HG03108 (cell line): Measurements from ENCODE around the gene MAP3K7.

Experiments
- ATAC-seq: cut with Tn5 transposase; IDR thresholded peaks from one replicate; pipeline ENCODE4 v1.9.1; 2021; ENCODE audit warnings: moderate library complexity; ENCODE audit not compliant: unreplicated experiment

MAP3K7 gene

DNA sequence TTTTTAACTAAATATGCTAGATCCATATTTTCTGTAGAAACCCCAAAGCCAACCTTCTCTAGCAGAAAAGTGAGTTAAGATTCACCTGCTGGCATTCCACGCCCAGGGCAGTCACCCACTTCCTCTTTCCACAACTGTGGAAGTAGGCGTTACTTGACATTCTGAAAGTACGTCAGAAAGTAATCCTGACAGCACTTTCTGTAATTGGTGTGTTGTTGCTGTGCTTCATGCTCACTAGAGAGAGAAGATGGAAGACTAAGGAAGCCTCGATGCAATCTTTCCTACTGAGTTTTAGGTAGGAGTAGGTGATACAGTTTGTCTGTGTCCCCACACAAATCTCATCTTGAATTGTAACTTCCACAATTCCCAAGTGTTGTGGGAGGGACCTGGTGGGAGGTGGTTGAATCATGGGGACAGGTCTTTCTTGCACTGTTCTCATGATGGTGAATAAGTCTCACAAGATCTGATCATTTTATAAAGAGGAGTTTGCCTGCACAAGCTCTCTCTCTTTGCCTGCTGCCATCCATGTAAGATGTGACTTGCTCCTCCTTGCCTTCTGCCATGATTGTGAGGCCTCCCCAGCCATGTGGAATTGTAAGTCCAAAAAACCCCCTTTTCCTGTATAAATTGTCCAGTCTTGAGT is 101.1 kb downstream of the MAP3K7 start:
- ATAC-seq = no peak

DNA sequence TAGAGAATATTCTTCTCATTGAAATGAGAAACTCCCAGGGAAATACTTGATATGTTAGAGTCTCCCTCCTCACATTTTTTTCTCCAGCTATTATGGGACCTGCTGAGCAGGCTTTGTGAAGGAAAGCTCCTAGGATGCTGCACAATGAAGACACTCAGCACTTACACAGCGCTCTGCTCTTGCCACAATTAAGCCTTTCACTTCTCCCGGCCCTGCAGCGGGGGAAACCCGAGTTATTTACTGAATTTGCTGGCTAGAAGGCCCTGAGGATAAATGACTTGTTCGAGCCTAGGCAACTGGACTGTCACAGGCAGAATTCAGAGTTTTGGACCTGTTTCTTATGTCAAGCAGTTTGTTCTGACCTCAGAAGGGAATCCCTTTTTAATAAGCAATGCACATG is 102.0 kb downstream of the MAP3K7 start:
- no peak for ATAC-seq

DNA sequence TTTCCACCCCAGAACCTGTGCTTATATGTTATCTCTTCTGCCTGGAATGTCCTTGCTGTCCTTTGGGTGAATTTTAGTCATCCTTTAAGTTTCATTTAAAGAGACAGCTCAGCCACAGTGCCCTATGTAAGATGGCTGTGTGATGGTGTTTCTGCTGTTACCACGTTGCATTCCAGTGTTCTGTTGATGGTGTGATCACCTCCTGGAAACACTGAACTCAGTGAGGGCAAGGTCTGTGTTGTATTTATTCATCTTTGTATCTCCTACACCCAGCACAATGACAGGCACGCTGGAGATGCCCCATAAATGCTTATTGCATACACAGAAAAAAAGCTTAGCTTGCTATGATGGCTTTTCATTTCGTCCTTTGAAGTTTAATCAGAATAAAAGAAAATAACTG is 102.5 kb downstream of the MAP3K7 start:
- ATAC-seq = no peak

DNA sequence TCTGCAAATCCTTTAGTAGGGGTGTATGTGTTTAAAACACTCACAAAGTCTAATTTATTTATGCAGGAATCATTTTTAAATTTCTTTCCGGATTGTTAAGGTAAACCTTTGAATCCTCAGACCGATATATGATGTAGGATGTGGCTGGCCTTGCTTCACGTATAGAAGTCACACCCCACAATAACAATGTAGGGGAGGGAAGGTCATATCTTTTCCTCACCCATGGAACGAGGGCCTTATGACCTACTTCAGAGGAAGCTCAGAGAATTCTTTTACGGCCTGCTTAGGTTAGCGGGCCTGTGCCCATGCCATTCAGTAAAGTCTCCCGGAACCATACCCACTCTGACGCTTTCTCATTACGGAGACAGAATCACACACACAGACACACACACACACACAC is 102.9 kb downstream of the MAP3K7 start:
- ATAC-seq = no peak

DNA sequence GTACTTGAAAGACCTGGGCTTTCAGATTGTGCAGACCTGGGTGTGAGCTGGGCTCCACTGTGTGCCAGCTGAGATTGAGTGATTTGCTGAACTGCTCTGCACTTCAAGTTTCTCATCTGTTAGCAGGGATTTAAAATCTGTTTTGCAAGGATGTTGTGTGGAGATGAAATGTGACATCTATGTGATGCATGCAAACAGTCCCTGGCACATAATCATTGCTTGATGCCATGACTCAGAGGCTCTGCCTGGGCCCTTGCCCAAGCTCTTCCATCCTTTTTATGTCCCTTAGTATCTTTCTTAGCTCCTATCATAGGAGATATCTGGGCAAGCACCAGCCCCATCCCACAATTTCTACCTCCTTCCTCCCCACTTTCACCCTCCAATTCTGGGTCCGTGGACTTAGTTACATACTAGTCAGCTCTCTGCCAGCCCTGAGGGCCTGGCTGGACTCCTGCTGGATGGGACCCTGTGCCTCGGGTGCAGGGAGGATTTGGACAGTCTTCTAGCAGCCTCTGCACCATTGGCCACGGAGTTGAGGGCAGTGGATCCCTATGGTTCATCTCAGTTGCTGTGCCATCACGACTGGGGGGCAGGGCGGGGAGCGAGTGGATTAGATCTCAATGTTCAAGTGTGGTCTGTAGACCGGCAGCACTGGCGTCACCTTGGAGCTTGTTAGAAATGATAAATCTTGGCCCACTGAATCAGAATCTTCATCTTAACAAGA is 103.6 kb downstream of the MAP3K7 start:
- ATAC-seq = no peak

DNA sequence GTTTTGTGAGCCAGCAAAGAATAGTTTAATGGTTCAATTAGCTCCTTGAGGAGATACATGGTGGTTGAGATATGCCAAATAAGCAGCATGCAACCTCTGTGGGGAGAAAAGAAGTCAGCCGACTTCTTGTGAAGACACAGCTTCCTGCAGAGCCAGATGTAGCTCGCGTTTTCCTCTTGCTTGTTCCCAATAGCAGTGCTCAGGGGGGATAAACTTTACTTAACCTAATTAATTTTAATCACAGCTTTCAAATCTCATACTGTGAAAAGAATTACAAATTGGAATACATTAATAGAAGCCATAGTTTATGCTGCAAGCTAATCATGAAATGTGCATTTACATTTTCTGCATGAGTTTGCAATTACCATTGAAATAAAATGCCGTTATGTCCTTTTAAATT is 106.2 kb downstream of the MAP3K7 start:
- ATAC-seq = no peak

DNA sequence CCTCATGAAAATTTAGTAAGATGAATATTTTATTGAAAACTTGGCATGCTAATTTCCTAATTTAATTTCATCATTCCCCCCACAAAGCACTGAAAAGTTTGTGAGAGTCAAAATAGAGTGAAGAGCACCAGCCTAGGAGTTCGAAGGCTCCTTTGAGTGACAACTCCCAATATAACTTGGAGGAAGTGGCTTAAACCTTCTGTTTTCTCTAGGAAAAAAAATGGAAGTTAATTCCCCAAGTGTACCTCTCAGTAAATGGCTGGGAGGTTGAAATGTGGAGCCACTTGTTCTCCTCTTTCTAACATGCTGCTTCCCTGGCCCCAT is 107.3 kb downstream of the MAP3K7 start:
- ATAC-seq = no peak

DNA sequence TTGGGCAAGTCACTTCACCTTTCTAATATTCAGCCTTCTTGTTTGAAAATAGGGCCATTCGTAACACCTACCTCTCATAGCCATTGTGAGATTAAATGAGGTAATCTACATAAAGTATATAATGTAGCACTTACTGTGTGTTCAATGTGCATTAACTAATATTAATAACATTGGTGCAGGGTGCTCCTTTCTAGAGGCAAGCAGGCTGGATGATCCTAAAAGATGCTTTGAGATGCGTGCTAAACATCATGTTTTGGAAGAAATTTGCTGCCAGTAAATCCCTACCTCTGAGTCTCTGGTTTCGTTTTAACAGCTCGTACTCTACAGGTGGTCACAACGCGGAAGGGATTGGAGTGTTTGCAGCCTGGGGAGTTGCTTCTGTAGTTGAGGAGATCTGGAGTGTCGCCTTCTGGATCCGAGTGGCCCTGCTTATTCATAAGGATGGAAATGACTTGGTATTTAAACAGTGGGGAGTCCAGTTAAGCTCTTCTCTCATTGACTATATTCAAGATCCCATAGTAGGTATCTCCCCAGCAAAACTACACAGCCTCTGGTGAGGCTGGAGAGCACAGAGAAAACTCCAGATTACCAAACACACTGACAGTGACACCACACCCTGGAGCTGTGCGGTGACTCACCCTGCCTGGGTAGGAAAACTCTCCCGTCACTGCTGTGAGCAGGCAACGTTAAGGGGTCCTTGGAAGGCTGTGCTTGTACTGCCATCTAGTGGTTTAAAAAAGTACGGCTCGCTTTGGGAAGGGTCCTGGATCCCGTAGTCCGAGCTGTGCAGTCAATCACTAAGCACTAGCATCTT is 107.9 kb downstream of the MAP3K7 start:
- peak; percentile 87 for ATAC-seq

DNA sequence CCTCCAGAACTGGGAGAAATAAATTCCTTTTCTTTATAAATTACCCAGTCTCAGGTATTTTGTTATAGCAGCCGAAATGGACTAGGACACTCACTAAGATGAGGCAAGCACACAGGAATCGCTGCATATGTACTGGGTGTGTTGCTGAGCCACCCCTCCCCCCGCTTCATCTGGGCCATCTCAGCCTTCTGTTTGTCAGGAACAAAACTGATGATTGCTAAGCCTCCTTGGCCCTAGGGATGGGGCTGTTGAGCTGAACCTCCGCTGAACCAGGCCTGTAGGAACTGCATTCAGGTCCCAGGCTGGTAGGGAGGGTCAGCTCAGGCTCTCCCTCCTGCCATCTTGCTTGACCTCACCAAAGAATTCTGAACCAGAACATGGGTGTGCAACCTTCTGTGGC is 108.6 kb downstream of the MAP3K7 start:
- ATAC-seq = no peak

DNA sequence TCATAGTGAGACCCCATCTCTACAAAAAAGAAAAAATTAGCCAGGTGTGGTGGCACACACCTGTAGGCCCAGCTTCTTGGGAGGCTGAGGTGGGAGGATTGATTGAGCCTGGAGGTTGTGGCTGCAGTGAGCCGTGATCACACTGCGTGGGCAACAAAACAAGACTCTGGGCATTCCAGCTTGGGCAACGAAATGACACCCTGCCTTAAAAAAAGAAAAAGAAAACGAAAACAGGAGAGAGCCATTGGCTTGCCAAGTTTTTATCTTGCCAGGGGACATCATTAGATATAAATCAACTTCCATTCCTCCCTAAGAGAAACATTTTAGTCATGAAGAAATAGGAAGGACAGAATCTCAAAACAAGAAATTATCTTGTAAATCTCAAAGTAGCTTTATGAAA is 109.5 kb downstream of the MAP3K7 start:
- ATAC-seq = no peak

DNA sequence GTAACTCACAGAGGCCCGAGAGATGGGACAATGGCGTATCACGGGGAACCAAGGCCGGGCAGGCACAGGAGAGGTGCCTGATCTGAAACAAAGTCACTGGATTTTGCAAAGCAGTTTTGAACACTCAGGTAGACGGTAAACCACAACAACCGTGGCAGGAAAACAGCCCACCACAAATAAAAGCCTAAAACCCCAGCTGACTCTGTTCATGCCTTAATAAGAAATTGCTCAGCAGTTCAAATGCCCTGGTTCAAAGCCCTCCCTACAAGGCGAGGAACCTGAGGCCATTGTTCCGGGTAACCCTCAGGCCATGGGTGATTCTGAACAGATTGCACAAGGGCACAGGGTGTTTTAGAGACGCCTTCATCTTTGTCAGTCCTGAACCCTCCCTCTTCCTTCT is 114.2 kb downstream of the MAP3K7 start:
- ATAC-seq = no peak

DNA sequence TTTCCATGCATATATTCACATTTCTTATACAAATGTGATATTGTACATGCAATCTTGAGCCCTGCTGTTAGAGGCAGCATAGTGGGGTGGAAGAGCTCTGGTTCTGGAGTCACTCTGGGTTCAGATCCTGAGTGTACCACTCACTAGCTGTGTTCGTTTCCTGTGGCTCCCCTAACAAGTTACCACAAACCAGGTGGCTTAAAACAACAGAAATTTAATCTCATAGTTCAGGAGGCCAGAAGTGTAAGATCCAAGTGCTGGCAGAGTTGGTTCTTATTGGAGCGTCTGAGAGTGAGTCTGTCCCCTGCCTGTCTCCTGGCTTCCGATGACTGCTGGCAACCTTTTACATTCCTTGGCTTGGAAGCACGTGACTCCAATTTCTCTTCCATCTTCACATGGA is 115.6 kb downstream of the MAP3K7 start:
- no peak for ATAC-seq

DNA sequence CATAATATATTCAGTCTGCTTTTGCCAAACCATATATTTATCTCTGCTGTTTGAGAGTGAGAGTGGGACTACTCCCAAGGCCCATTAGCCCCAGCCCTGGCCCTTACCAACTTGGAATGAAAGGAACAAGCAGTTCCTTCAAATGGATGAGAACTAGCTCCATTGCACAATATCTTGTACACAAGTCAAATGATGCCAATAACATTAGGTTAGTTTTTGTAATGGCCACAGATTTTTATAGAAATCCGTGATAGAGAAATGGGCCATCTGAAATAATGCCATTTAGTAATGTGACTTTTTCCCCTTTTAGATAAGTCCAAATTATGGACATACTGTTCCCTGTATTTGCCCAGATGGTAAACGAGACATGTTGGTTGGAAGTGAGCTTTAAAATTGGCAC is 117.0 kb downstream of the MAP3K7 start:
- no peak for ATAC-seq

DNA sequence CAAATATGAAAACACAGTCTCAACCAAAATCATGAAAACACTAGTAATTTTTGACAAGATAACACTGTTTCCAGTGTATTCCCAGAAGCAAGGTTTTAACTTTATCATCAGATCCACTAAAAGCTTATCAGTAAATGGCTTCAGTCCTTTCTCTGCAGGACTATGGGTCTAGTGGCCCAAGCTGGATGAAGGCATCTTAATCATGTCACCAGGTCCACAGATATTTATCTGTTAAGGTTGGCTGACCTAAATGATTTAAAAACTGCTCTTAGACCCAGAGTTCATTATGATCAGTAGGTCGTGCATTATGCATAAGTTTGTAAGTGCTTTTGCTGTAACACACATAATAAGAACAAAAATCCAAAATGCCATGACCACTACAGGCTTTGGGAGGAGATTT is 118.0 kb downstream of the MAP3K7 start:
- ATAC-seq = no peak

DNA sequence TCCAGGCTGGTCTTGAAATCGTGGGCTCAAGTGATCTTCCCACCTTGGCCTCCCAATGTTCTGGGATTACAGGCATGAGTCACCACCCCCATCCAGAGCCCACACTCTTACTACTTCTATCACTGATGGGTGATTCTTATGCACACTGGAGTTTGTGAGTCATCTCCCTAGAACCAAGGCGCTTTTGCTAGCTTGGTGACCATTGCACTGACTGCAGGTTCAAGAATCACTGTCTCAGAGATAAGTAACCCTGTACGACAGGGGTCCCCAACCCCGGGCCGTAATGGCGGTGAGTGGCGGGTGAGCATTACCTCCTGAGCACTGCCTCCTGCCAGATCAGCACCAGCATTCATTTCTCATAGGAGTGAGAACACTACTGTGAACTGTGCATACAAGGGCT is 118.8 kb downstream of the MAP3K7 start:
- ATAC-seq = no peak

DNA sequence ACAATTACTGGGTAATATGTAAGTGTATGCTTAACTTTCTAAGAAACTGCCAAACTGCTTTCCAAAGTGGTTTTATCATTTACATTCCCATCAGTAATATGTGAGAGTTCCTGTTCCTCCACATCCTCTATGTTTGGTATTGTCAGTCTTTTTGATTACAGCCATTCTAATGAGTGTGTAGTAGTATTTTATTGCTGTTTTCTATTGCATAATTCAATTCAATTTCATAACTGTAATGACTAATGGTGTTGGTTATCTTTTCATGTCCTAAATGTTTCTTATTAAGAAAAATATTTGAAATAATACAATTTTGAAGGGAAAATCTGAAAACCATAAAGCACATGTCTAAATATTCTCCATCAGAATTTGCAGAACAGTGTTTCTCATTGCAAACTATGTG is 119.3 kb downstream of the MAP3K7 start:
- no peak for ATAC-seq

DNA sequence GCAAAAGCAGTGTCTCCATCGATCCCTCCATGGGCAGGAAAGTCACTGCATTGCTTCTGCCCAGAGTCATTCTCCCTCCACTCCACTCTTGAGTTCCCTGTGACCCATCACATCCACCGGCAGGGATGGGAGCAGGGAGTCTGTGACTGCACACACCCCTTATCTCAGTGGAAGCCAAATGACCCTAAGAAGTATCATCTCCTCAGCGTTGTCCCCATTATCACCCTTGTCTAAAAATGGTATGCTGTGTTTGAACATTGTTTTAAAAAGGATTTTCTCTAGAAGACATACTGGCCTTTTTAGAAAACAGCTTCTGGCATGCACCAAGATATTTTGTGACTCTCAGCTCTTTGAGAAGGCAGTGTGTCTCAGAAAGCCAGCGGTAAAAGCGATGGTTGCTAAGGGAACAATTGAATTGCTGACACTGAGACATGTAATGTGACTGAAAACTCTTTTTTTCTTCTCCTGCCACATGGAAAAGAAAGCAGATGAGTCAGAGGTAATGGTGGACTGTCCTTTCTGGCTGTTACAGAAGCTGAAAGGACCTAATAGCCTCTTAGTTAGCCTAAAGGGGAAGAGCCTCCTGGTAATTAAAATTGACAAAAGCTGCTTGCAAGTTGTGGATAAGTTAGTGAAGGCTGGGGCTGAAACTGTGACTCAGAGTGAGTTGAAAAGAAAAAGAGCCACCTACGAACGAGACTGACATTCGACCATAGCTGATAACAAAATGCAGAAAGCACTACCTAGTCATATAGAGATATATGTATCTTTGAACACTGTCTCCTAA is 120.5 kb downstream of the MAP3K7 start:
- no peak for ATAC-seq

DNA sequence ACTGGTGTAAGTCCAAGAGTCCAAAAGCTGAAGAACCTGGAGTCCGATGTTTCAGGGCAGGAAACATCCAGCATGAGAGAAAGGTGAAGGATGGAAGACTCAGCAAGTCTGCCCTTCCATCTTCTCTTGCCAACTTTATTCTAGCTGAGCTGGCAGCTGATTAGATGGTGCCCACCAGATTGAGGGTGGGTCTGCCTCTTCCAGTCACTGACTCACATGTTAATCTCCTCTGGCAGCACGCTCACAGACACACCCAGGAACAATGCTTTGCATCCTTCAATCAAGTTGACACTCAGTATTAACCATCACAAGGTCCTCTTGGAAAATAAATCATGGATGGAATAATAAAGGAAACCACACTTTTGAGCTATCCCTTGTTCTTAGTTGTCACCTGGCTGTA is 121.2 kb downstream of the MAP3K7 start:
- no peak for ATAC-seq

DNA sequence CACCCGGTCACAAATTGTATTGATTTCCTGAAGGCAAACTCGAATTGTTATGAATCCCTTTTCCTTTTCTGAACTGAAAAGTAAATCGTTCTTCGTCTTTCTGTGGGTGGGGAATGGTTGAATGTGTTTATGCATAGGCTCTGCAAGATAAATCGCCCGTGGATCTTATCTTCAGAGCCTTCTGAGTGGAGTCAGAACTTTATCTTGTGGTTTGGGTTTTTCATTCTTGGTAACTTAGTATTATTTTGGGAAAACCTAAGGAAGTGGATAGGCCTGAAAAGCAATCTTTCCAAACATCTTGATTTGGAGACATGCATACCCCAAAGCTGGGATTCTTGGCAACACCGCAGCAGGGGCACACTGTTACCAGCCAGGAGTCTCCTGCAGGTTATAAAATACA is 122.4 kb downstream of the MAP3K7 start:
- ATAC-seq = no peak

DNA sequence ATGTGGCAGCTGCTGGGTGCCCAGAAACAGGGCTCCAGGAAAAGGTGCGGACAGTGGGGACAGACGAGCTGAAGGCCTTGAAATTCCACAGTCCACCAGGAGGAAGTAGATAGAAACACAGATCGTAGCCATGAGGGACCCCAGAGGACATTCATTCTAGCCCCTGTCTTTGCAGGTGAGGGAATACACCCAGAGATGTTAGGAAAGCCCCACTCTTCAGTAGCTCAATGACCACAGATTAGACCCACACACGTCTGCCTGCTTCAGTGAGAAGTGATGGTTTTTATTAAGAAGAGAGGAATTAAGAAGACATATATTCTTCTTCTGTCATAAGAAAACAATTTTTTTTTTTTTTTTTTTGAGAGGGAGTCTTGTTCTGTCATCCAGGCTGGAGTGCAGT is 123.0 kb downstream of the MAP3K7 start:
- no peak for ATAC-seq
